GM12872 (cell line): Measurements from ENCODE around the gene SMAP2.

Experiments used
- TF ChIP-seq, protein P1 (sequence below): IDR thresholded peaks from 3 replicates; pipeline ENCODE4 v1.5.1; 2011; ENCODE audit warnings: low read depth, mild to moderate bottlenecking, low read length, moderate library complexity; ENCODE audit not compliant: insufficient read depth

The SMAP2 gene

DNA sequence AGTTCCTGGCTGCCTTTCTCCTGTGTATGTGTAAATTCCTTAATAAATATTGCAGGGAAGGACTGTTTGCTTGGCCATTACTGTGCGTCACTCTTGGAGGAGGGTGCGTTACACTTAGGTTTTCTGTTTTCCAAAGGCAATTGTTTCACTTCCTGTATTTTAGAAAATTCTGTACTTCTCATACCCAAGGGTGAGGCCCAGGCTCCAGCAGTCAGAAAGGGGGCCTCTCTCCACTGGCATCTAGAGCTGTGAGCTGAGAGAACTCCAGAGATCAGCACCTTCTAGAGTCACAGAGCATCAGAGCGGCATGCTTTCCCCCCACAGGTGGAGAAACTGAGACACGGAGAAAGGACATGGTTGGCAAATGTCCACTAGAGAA lies 49.7 kb downstream of the SMAP2 start:
- TF ChIP-seq, protein P1, sequence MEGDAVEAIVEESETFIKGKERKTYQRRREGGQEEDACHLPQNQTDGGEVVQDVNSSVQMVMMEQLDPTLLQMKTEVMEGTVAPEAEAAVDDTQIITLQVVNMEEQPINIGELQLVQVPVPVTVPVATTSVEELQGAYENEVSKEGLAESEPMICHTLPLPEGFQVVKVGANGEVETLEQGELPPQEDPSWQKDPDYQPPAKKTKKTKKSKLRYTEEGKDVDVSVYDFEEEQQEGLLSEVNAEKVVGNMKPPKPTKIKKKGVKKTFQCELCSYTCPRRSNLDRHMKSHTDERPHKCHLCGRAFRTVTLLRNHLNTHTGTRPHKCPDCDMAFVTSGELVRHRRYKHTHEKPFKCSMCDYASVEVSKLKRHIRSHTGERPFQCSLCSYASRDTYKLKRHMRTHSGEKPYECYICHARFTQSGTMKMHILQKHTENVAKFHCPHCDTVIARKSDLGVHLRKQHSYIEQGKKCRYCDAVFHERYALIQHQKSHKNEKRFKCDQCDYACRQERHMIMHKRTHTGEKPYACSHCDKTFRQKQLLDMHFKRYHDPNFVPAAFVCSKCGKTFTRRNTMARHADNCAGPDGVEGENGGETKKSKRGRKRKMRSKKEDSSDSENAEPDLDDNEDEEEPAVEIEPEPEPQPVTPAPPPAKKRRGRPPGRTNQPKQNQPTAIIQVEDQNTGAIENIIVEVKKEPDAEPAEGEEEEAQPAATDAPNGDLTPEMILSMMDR, result no peak

DNA sequence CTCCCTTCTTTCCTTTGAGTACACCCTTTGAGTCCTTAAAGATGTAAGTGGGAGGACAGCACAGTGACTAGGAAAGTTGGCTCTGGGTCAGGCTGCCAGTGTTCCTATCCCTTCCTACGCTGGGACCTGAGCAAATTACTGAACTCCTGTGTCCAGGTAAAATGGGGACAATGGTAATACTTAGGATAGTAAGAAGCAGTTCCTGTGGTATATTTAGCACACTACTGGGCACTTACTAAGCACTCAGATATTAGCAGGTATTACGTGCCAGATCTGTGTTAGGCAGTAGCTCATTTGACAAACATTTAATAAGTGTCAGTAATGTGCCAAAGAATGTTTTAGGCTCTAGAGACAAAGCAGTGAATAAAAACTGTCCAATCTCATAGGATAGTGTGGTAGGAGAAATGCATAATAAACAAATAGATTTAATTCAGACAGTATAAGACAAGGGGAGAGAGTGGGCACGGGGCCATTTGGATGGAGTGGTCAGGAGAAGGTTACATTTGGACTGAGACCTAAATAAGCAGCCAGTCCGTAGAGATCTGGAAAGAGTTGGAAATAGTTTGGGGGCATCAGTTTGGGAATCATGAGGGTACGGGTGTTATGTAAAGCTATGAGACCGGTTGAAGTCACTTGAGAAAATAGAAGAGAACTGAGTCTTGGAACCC lies 50.6 kb downstream of the SMAP2 start:
- TF ChIP-seq, protein P1, result no peak

- TF ChIP-seq, protein P1, result no peak
Measured at GRCh38 chr1:40425198-40425597, 51.7 kb downstream of the SMAP2 start.

GRCh38 chr1:40431385-40431784 lies 57.9 kb downstream of the SMAP2 start:
- TF ChIP-seq, protein P1, result no peak

DNA sequence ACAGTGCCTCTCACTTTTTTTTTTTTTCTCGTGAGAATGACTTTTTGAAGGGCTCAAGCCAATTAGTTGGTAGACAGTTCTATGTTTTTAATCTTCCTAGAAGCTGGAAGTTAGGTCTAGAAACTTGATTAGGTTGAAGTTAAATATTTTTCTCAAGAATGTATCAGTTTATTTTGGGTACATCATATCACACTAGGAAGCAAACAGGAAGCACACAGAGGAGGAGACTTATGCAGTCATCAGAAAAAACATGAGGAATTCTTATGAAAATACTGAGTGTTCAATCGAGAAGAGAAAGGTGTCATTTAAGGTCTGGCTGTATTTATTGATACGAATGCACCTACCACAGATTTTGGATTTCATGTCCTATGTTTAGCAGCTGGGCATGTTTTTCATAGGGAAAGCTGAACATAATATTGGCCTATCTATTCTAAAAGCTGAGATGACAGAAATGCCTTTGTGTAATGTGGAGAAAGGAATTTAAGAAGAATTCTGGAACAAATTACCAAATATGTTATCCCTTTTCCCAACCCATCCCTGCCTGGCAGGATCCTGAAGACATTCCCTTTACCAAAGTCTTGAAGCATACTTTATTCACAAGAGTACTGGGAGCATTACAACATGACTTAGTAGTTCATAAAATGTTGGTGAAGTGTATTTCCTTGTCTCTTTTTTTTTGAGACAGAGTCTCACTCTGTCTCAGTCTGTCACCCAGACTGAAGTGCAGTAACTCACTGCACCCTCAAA lies 59.3 kb downstream of the SMAP2 start:
- TF ChIP-seq, protein P1, result no peak

- TF ChIP-seq, protein P1, result no peak
Measured at GRCh38 chr1:40435471-40435870, 61.9 kb downstream of the SMAP2 start.

DNA sequence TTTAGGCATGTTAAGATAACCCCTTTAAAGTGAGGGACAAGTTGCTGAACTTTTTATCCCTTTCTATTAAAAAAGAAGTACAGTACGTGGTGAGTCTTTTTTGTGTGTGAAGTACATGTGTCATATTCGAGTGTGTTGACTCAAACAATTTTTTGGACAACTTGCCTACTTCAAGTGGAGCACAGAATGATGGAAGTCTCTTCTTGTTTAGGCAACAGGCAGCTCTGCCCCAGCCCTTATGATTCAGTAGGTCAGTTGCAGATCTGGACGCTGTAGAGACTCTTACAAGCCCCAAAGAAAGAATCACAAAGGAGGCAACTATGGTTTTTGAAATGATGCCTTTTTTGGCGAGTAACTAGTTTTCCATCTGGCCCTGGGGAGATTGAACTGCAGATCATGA lies 62.3 kb downstream of the SMAP2 start:
- TF ChIP-seq, protein P1, result no peak
